Uterus (tissue), 4 donors: ENCODE measurements around the gene NAA10. TPM values are rescaled to one million over a fixed set of nuclear protein-coding genes. Genes with fewer than 3 reads are reported as not detected.
A peak's percentile ranks its signal among the peaks of the same experiment; 100 is the strongest.

Experiments
- DNase-seq, 2 donors: peaks; one replicate each; pipeline ENCODE4 v3.0.0-alpha.2; 2019 to 2020
- H3K27ac ChIP-seq, 2 donors: fragments of 200-600 bp; sonication (generic); 1 replicate in 1 of 2; 2 replicates in 1 of 2; pipeline ENCODE4 v1.5.1; 2016 to 2018
- H3K27me3 ChIP-seq, 2 donors: fragments of 200-600 bp; sonication (generic); one replicate each; pipeline ENCODE4 v1.5.1; 2018 to 2019; ENCODE audit warnings: control low read depth in 1 of 2
- H3K36me3 ChIP-seq, 2 donors: fragments of 200-600 bp; sonication (generic); one replicate each; pipeline ENCODE4 v1.5.1; 2019; ENCODE audit warnings: control low read depth in 1 of 2
- H3K4me1 ChIP-seq, 2 donors: fragments of 200-600 bp; sonication (generic); one replicate each; pipeline ENCODE4 v1.5.1; 2018 to 2019; ENCODE audit warnings: control low read depth in 1 of 2
- H3K4me3 ChIP-seq, 2 donors: fragments of 200-600 bp; sonication (generic); 1 replicate in 1 of 2; 2 replicates in 1 of 2; pipeline ENCODE4 v1.5.1; 2018 to 2019; ENCODE audit warnings: mild to moderate bottlenecking in 1 of 2
- H3K9me3 ChIP-seq, 2 donors: fragments of 200-600 bp; sonication (generic); one replicate each; pipeline ENCODE4 v1.5.1; 2019; ENCODE audit warnings: control low read depth in 1 of 2
- CTCF ChIP-seq, 4 experiments: fragments of 200-600 bp in 2 of 4; fragments of 450-650 bp in 2 of 4; sonication (generic) in 2 of 4; IDR thresholded peaks; one replicate each; pipeline ENCODE4 v1.5.1; 2016 to 2019; ENCODE audit warnings: antibody characterized with exemption in 4 of 4, mild to moderate bottlenecking in 2 of 4, moderate library complexity in 1 of 4
- POLR2A ChIP-seq, 2 donors: fragments of 450-650 bp; IDR thresholded peaks; one replicate each; pipeline ENCODE4 v1.6.1; 2016; ENCODE audit warnings: antibody characterized with exemption in 2 of 2, mild to moderate bottlenecking in 1 of 2, moderate library complexity in 1 of 2
- intact Hi-C: fragments of 100-400 bp; cut with DNase I; formaldehyde crosslinking; loops from one replicate; pipeline ENCODE4 v1.15.1; 2023; ENCODE audit warnings: low total_unique reads
- total RNA-seq, 4 donors: library from RNA; depleted of rRNA in 3 of 4; stranded (reverse); fragments of >200 nt in 3 of 4; gene quantifications; one replicate each; pipeline versions ENCODE4 v1.1.0 to v1.2.4, GENCODE V29; 2014 to 2023
- donor health status: DM: yes; HTN: yes; CAD: no.

NAA10 gene
- total RNA-seq, 4 donors from 2014 or later = 37.9 to 198 (median 109) TPM

DNA sequence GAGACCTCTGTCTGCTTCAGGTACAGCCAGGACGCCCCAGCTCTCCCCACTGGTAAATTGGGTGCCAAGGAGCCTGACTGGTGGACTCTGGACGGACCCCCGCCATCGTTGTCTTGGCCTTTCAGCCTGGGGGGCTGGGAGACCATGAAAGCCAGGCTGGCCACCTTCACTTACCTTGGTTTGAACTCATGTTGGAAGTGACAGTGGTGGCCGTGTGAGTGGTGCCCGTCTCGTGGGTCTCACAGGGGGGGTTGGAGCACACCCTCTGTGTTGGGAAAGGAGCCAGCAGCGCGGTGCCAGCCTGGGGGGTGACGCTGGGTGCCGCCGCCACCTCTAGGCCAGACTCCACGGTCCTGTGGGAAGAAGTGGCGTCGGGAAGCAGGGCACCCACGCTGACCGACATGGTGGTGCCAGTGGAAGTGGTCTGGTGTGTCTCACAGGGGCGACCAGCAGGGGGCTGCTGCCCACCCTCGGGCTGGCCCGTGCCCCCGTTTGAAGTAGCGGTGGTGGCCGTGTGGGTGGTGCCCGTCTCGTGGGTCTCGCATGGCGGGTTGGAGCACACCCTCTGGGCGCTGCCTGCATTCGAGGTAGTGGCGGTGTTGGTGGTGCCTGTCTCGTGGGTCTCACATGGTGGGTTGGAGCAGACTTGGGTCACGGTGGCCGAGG is 19.2 kb upstream of the NAA10 start:
- H3K36me3 ChIP-seq = no peaks in the 10 kb centered on the region
- H3K4me1 ChIP-seq = no peaks in the 10 kb centered on the region
- peak overlapping the region in 1 of 2 donors; percentile 4 for H3K4me3 ChIP-seq
- intact Hi-C loops = loop anchor here (5.0 kb wide), 1 partner anchor 192 kb away; the partner anchor contains the start of gene PLXNB3
- H3K9me3 ChIP-seq = no peaks in the 10 kb centered on the region
- DNase-seq = no peak
- TF ChIP-seq CTCF (IDR thresholded peaks at IDR 0.05) (no peak), POLR2A (IDR thresholded peaks at IDR 0.05) (no peak)
- no peaks in the 10 kb centered on the region for H3K27me3 ChIP-seq
- peak overlapping the region; percentile 79 to 88 for H3K27ac ChIP-seq

GRCh38 chrX:153953342-153953830 is 18.5 kb upstream of the NAA10 start:
- Histone ChIP-seq H3K4me1 (no peaks in the 10 kb centered on the region), H3K27ac (peak overlapping the region; percentile 79 to 88), H3K9me3 (no peaks in the 10 kb centered on the region), H3K36me3 (no peaks in the 10 kb centered on the region), H3K27me3 (no peaks in the 10 kb centered on the region), H3K4me3 (peak overlapping the region in 1 of 2 donors; percentile 4)
- peak; percentile 98 to 99 (median 98) for TF ChIP-seq CTCF (IDR thresholded peaks at IDR 0.05)
- peak in 1 of 2 donors; percentile 24 for TF ChIP-seq POLR2A (IDR thresholded peaks at IDR 0.05)
- peak; percentile 86 to 88 for DNase-seq
- intact Hi-C loops = loop anchor here (5.0 kb wide), 1 partner anchor 191 kb away; the partner anchor contains the start of gene PLXNB3

DNA sequence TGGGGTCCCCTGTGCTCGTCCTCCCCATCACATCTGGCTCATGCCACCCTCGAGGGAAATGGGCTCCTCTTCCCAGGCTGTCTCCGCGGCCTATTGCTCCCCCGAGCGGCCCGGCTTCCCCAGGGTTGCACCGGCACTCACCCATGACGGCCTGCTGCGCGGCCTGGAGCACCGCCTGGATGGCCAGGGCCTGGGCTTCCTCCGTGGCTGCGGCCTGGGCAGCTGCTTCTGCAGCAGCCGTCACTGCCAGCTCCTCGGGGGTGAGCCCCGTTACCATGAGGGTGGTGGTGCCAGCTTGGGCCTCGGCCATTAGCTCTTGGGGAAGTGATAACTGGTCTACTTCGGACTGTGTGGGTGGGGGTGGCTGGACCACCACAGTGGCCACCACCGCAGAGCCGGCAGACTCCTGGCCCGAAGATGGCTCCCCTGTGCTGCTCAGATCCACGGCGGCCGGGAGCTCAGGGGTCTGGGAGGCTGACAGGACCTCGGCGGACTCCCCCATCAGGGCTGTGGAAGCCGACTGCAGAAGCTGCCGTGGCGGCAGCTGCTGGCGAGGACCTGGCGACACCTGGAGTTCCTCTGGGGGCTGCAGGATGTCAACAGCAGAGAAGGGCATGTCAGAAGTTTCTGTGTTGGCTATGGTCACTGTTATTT is 17.7 kb upstream of the NAA10 start:
- peak overlapping the region; percentile 79 to 88 for H3K27ac ChIP-seq
- H3K36me3 ChIP-seq = no peaks in the 10 kb centered on the region
- intact Hi-C loops = loop anchor here (5.0 kb wide), 1 partner anchor 190 kb away; the partner anchor contains the start of gene PLXNB3
- no peak for TF ChIP-seq POLR2A (IDR thresholded peaks at IDR 0.05)
- TF ChIP-seq CTCF (IDR thresholded peaks at IDR 0.05) = no peak
- no peaks in the 10 kb centered on the region for H3K27me3 ChIP-seq
- no peaks in the 10 kb centered on the region for H3K4me1 ChIP-seq
- no peak overlapping the region for H3K4me3 ChIP-seq
- DNase-seq = no peak
- no peaks in the 10 kb centered on the region for H3K9me3 ChIP-seq

DNA sequence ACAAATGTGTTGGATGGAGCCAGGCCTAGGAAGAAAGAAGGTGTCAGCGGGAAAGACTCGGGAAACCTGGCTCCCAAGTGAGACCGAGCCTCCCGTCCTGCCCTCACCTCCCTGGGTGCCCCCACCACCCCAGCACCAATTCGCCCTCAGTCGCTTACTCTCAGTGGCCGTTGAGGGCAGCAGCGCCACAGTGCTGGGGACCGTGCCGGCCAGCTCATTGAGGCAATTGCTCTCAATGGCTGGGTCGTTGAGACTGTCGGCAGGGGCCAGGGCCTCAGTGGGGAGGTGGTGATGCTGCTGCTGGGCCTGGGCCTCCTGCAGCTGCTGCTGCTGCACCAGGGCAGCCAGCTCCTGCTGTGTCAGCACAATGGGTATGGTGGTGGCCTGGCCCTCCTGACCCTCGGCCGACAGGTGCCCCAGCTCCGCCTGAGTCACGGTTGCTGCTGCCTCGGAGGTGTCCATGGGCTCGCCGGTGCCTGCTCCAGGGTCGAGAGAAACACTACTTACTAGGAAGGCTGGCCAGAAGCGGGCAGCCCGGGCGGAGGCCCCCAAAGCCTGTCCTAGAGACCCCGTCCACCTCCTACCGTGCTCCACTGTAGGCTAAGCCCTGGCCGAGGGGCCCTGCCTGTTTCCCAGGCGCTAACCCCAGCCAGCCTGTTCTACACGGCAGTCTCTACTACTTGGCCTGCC is 17.0 kb upstream of the NAA10 start:
- Histone ChIP-seq H3K27ac (peak overlapping the region; percentile 79 to 88), H3K4me1 (no peaks in the 10 kb centered on the region), H3K27me3 (no peaks in the 10 kb centered on the region), H3K36me3 (no peaks in the 10 kb centered on the region), H3K4me3 (no peak overlapping the region), H3K9me3 (no peaks in the 10 kb centered on the region)
- intact Hi-C loops = loop anchor here (5.0 kb wide), 1 partner anchor 190 kb away; the partner anchor contains the start of gene PLXNB3
- no peak for DNase-seq
- no peak for TF ChIP-seq POLR2A (IDR thresholded peaks at IDR 0.05)
- TF ChIP-seq CTCF (IDR thresholded peaks at IDR 0.05) = no peak
